GM21825 (cell line): Measurements from ENCODE around the gene TICAM2.

Experiments
- ATAC-seq: cut with Tn5 transposase; IDR thresholded peaks from one replicate; pipeline ENCODE4 v1.9.1; 2021; ENCODE audit warnings: mild to moderate bottlenecking, moderate library complexity; ENCODE audit not compliant: unreplicated experiment

The TICAM2 gene

DNA sequence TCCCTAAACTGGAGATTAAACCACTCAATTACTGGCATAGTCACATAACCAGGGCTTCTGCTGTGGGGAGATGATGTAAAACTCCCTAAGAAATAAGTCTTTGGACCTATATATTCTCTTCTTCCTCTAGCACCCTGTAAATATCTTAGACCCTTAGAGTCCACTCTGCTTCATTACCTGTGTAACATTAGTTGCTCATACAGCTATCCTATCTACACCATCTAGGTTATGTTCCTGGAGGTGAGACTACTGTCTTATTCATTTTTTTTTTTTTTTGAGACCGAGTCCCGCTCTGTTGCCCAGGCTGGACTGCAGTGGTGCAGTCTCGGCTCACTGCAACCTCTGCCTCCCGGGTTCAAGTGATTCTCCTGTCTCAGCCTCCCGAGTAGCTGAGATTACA, 9.6 kb upstream of the TICAM2 start:
- ATAC-seq: no peak

DNA sequence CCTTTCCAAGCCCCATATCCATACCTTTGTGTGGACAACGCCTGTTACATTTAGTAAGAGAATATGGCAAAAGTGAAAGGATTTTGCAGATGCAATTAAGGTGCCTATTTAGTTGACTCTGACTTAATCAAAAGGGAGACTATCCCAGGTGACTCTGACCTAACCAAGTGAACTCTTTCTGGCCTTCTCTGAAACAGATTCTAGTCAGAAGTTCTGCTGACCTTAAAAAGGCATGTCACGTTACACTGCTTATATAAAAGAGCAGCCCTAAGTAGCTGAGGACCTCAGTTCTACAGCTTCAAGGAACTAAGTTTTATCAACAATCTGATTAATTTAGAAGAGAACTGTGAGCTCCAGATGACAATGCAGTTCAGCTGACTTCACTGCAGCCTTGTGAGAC, 5.7 kb upstream of the TICAM2 start:
- ATAC-seq: no peak

DNA sequence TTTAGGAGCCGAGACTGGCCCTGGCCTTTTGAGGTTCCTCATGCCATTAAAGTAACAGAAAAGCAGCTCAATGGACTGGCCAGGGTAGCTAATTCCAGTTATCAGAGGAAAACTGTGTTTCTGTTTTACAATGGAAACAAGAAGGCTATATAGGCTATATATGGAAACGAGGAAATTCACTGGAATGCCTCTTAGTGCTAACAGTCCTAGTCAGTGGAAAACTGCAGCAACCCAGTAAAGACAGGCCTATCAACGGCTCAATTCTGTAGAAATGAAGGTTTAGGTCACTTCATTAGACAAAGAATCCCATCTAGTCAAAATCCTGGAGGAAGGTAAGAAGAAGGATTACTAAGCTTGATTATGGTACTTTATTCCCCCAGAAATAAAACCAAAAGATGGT, 3.2 kb upstream of the TICAM2 start:
- ATAC-seq: no peak

DNA sequence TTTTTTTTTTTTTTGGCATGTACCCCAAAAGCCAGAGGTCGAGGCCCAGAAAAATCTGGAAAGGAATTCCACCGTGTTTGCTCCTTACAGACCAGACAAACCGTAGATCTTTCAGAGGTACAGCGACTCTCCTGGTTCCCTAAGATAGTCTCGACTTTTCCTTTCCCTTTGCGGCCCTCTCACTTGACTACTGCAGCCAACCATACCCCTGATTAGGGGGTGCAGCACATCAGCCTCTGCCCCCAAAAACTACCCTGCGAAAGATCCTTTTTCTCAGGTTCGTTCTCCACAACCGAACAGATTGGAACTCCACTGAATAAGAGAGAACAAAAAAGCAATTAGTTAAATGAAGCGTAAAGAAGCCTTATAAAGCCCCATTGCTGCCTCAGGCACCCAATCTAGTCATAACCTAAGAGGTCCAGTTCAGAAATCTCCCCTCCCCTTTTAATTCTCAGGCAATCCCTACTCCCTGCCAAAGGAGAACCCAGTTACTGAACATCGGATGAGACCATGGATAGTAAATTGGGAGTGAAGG, 379 bp upstream of the TICAM2 start:
- peak; percentile 8 for ATAC-seq

DNA sequence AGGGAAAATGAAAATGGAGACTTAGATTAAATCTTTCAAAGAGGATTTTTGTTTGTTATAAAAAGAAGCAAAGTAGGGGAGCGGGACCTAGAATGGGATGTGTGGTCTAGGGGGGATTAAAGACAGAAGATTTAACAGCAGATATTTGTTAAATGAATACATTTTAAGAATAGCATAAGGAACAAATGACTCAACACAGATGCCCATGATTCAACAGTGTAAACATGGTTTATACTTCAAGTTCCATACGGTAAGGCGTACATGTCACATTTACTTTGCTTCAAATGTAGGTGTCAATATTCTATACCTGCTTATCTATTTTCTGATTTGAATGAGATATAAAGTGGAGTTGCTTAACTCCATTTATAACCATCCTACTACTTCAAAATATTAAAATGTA, 1.5 kb downstream of the TICAM2 start:
- no peak for ATAC-seq

DNA sequence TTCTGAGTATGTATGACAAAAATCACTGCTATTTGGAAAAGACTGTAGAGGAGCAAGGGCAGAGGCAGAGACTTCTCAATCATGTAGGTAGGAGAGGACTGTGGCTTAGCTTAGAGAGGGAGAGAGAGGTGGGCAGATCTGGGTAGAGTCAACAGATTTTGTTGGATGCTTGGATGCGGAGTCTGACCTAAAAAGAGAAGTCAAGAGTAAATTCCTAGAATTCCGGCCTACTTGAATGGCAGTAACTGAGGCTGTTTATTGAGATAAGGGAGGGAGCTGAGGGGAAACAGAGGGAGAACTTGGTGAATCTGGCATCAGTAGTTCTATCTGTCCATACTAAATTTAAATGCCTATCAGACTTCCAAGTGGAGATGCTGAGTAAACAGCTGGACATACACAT, 2.4 kb downstream of the TICAM2 start:
- no peak for ATAC-seq

DNA sequence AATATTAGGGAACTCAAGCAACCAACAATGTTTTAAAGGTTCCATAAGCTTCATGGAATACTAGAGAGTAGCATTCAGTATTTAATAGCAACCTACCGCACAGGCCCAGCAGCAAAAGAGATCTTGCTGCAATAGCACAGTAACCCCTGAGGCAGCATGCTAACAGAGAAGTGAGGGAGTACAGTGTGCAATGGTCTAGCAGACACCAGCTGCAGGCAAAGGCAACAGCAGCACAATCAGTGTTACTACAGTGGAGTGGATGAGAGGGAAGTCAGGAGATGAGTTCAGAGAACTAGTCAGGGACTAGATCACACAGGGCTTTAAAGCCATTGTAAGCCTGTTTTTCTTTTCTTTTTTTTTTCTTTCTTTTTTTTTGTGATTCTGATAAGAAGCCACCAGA, 2.8 kb downstream of the TICAM2 start:
- peak; percentile 44 for ATAC-seq

DNA sequence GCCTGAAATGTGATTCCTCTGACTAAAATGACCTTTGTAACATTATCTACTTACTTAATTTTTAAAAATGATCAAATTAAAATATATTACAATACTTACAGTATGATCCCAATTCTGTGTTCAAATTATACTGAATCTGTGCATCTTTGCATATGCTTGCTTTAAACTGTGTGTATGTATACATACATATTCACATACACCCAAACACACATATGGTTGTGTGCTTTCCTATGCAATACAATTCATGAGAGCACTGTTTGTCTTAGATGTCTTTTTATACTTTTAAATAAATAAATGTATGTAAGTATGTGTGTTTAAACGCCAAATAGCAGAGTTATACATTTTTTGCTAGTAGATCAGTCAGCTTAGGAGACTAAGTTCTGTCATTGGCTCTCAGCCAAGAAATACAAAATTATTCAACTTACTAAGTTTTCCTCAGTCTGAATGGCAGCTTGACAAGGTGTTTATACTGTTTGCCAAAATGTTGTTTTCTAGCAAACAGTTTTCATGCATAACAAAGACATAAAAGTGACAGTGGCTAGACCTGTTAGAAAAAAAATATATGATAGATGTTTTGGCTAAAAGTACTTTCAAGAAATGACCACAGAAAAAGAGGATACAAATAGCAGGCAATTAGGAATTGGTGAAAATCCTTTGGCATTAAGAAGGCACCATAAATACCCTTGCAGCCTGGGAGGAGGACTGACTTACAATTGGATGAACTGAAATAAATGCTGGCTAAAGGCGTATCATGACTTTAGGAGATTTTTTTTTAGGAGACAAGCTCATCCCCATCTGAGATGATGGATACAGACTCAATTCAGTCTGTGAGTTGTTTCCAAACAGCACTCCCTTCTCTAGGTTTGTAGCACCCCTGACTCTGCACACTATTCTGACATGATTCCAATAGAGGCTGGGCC, 7.9 kb downstream of the TICAM2 start:
- ATAC-seq: no peak

DNA sequence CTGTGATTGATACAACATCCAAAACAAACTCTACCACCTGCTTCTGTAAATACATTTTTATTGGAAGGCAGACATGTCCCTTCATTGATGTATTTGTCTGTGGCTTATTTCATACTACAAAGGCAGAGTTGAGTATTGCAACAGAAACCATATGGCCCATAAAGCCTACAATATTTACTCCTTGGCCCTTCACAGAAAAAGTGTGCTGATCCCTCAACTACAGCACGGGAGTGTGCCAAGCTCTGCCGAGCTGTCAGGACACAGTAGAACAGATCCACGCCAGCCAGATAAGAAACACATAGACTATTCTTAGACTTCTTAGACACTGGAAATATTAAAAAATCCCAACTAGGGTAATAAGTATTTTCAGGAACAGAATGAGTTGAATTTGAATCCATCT, 13.2 kb downstream of the TICAM2 start:
- ATAC-seq: no peak

DNA sequence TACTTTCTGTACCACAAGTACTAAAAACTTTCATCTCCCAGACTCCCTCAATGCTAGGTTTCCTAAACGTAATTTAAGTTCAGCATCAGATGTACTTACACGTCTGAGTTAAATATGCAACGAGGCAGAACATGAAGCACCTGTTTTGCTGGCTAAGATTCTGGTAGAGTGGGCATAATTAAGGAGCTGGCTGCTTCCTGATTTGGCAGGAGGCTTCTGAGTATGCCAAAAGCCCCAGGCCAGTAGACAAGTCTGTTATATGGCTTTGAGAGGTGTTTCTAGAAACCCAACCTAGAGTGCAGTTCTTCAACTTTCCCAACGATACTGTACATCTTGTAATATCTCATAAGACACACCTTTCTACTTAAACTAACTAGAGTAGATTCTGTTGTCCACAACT, 13.6 kb downstream of the TICAM2 start:
- no peak for ATAC-seq

DNA sequence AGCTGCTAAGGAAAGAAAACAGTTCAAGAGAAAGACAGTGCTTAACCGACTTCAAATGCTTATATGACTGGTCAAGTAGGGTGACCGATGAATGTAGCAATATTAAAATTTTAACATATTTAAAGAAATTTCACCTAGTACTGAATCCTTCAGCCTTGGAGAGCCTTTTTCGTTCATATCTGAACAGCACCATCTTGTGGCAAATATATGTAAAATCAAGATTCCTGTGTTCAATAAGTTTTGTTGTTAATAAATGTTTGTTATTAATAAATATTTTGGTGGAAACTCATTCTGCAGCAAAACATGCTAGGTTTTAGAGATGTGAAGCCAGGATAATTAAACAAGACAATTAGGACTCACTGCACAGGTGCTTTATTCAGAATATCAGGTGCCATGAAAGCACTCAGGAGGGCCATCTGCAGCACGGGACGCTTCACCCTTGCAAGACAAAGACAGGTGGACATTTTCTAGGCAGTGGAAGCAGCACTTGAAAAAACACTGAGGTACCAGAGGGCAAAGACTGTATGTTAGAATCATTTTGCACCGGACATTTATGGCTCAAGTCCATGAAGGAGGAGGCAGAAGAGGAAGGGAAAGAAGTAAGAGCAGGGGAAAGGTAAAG, 15.6 kb downstream of the TICAM2 start:
- ATAC-seq: no peak

DNA sequence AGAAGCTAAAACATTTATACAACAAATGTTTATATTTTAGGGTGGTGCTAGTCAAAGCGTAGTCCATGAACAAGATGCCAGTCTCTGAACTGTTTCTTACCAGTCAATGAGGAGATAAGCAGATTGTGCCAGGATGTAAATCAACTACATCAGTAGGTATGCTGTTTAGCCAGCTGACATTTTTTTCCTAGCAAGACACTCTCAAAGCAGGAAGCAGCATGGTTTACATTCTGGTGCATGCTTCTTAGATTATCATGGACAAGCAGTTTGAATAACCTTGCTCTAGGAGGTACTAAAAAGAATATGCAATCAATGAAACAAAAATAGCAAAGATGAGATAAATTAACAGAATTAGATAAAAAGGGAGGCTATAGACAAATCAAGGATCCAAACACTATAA, 17.0 kb downstream of the TICAM2 start:
- no peak for ATAC-seq

DNA sequence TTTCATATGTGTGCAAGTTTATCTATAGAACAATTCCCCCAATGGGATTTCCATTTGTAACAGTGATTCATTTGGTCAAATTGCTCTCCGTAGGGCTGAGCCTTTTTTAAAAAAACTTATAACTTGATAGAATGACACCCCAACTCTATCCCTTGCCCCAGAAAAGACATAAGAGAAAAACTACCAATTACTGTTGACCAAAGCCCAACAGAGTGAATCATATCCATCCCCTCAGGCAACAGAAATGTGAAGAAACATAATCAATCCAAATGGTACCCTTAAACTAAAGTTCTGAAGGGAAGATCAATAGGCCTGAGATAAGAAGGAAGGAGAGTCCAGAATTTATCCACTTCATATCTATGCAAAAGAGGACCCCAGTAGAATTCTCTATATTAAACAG, 17.8 kb downstream of the TICAM2 start:
- ATAC-seq: no peak

DNA sequence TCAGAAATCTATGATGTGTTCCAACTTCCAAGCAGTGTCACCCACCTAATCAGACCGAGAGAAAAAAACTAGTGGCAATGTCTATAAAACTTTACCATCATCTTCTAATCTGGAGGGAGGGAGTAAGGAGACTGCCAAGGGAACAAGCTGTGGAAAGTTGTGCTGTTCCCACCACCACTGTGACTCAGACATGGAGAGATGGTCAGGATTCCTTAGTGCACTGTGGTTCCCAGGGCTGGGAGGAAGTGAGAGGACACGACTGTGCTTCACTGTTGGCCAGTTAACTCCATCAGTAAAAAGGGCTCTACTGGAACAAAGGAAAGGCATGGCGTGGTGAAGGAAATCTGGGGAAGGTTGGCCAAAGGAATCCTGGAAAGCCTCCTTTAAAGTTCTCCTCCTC, 18.8 kb downstream of the TICAM2 start:
- no peak for ATAC-seq

DNA sequence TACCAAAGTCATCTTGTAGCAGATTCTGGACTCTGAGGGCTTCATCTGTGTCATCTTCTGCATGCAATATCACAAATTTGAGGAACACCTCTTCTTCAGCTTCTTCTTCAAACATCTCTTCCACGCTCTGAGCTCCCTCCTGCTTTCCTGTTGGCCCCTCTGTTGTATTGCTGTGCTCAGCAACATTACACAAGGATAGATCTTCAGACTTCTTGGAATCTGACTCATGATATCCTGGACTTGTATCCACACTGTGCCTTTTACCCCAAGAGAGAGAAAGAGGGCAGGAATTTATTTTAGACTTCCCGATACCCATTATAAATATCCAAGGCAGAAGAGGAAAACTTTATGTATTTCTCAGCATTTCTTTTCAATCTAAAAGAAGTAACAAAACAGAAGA, 21.3 kb downstream of the TICAM2 start:
- ATAC-seq: no peak

DNA sequence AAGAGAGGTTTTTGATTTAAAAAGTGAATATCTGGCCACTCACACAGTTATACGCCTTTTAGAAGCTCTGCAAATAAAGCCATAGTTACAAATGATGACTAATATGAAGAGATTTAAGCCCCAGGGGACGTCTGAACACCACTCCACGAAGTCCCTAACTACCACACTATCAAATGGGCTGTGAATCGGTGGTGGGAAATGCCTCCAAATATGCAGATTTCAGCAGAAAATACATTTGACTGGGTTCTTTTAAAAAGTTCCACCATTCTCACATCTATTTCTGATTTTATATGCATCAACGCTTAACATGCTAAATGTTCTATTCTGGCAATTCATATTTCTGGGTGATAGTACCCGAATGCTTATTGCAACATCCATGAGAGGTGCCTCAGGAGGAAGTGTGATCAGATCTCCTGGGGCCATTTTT, 22.5 kb downstream of the TICAM2 start:
- peak; percentile 58 for ATAC-seq

DNA sequence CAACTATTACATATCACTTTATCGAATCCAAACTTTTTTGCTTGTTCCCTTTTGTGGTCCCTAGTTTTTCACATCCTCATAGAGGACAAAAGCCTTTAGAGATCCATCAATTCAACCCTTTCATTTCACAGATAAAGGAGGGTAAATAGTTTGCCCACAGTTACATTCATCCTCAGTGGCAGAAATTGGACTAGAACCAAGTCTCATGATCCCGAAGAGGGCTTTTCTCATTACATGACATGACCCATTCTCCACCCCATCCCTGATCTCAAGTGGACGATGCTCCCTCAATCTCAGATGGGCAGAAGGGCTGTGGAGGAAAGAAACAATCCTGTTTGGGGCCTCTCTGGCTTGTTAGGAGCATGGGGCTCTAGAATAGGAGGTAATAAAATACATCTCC, 23.1 kb downstream of the TICAM2 start:
- ATAC-seq: peak; percentile 2

DNA sequence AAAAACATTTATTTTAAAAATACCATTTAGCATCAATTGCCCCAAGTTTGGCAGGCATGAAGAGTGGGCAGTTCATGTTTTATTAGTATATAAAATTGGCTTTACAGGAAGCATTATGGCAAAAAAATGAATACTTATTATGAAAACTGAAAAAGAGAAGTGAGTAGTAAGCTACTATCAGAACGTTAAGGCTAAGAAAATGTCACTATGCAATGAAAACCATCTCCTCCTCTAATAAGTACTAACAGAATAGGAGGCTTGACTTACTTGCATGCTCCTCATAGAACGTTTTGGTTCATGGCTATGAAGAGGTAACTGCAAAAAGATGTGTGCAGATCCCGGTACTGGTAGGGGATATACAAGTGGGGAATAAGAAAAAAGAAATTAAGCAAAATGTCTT, 23.6 kb downstream of the TICAM2 start:
- peak; percentile 63 for ATAC-seq

DNA sequence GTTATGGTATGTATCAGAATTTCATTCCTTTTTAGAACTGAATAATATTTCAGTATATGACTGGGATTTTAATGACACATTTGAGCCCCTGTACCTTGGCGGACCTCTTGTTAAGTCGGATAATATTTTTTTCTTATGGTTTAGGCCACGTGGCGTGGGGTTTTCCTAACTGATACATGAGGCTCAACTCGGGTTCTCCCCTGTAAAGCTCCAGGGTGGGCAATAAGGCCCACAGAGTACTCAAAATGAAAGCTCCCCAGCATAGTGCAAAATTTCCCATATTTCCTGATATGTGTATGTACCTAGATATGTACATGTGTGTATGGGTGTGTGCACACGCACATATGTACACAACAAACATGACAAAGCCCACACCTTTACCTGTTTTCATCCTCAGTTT, 24.5 kb downstream of the TICAM2 start:
- ATAC-seq: no peak

DNA sequence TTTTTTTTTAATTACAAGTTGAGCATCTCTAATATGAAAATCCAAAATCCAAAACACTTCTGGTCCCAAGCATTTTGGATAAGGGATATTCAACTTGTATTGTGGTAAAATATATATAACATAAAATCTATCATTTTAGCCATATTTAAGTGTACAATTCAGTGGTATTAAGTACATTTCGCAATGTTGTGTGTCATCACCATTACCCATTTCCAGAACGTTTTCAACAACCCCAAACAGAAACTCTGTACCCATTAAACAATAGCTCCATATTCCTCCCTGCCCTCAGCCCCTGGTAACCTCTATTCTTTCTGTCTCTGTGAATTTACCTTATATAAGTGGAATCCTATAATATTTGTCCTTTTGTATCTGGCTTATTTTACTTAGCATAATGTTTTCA, 24.9 kb downstream of the TICAM2 start:
- ATAC-seq: no peak

DNA sequence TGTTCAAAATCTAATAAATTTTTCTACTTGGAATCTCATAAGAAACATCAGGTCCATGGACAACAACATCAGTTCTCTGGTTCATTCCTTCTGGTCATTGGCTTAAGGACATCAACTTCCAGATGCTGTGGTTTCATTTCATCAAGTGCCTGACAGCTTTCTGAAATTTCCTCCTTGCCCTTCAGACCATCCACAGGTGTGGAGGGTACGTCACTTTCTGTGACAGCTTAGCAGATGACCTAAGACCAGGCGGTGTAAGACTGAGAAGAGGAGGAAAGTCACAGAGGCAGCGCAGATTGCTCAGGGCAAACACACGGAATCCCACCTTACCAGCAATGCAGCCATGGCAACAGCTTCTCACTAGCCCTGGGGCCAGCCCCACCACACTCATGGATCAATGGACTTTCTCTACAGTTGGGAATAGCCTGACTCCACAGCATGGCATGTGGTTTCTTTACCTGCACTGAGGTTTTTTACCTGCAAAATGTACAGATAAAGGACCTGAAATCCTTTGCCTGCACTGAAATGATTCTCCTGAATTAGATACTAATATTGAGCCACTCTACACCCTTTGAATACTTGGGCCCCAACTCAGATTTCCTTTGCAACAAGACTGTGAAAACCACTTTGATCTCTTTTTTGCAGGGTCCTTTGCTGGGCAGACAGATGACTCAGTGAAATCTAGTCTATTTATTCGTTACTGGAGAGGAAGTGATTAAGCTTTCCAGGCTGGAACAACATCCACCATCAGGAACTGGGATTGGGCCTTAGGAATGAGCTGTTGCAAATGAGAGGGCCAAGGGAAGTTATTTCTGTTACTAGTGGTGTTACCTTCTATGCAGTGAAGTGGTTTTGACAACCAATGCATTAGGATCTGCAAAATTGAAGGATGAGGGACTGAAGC, 26.9 kb downstream of the TICAM2 start:
- no peak for ATAC-seq
